ENCODE results near the gene ZIC4. TPM values are rescaled to one million over a fixed set of nuclear protein-coding genes. Genes with fewer than 3 reads are reported as not detected.

The ZIC4 gene
- total RNA-seq, 1 donor = not detected

DNA sequence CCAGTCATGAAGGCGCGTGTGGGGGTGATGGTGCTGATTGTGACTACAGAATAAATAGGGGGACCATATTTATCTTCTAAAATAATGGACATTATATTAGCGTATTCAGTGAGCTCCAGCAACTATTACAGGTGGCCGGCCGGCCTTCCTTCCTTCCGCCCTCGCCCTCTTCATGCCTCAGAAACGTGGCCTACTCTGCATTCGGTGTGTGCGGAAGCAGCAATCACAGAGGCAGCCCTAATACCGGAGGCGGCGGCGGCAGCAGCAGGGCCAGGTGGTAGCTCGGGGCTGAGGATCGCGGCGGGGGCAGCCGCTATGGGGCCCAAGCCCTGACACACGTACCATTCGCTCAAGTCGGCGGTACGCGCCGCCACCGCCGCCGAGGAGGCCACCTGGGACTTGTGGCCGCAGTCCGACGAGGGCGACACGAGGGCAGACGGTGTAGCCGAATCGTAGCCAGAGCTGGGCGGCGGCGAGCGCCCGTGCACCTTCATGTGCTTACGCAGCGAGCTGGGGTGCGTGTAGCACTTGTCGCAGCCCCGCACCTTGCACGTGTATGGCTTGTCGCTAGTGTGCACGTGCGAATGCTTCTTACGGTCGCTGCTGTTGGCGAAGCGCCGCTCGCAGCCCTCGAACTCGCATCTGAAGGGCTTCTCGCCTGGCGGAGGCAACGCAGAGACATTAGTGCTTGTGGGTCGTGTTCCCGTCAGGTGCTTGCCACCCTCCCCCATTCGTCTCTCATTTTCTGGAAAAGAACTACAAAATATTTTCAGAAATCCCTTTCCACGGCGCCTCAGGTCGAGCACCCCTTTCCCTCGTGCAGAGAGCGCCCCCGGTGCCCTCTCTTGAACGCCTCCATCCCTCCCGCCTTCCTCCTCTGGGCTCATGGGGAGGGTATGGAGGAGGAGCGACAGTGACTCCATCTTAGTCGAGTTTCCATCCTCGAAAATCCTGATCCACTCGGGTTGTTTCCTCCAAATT is 15.5 kb downstream of the ZIC4 start:
- TF ChIP-seq, protein P1, sequence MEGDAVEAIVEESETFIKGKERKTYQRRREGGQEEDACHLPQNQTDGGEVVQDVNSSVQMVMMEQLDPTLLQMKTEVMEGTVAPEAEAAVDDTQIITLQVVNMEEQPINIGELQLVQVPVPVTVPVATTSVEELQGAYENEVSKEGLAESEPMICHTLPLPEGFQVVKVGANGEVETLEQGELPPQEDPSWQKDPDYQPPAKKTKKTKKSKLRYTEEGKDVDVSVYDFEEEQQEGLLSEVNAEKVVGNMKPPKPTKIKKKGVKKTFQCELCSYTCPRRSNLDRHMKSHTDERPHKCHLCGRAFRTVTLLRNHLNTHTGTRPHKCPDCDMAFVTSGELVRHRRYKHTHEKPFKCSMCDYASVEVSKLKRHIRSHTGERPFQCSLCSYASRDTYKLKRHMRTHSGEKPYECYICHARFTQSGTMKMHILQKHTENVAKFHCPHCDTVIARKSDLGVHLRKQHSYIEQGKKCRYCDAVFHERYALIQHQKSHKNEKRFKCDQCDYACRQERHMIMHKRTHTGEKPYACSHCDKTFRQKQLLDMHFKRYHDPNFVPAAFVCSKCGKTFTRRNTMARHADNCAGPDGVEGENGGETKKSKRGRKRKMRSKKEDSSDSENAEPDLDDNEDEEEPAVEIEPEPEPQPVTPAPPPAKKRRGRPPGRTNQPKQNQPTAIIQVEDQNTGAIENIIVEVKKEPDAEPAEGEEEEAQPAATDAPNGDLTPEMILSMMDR (IDR thresholded peaks at IDR 0.05; ENCODE audit: insufficient read depth, low read depth, low read length) = no peak
- DNase-seq (ENCODE audit: low read depth) = no peak
- no peak overlapping the region for H3K4me3 ChIP-seq (ENCODE audit: low read depth, low read length)

DNA sequence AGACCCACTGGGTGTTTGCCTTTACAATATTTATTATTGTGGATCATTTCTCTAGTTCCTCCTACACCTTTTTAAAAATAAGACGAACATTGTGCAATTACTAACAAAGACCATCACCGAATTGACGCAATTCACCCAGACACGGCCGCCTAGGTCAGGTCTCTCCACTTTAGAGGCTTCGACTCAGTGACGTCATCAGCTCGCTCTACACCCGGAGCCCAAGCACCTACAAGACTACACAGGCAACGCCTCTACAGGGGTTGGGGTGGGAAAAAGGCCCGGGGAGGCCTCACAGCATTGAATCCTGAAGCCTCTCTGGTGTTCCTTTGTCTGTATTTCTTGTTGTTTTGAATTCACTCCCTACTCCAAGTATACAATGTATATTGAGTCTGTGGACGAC is 16.6 kb downstream of the ZIC4 start:
- DNase-seq (ENCODE audit: low read depth) = no peak
- TF ChIP-seq, protein P1 (IDR thresholded peaks at IDR 0.05; ENCODE audit: insufficient read depth, low read depth, low read length) = no peak
- H3K4me3 ChIP-seq (ENCODE audit: low read depth, low read length) = no peak overlapping the region

DNA sequence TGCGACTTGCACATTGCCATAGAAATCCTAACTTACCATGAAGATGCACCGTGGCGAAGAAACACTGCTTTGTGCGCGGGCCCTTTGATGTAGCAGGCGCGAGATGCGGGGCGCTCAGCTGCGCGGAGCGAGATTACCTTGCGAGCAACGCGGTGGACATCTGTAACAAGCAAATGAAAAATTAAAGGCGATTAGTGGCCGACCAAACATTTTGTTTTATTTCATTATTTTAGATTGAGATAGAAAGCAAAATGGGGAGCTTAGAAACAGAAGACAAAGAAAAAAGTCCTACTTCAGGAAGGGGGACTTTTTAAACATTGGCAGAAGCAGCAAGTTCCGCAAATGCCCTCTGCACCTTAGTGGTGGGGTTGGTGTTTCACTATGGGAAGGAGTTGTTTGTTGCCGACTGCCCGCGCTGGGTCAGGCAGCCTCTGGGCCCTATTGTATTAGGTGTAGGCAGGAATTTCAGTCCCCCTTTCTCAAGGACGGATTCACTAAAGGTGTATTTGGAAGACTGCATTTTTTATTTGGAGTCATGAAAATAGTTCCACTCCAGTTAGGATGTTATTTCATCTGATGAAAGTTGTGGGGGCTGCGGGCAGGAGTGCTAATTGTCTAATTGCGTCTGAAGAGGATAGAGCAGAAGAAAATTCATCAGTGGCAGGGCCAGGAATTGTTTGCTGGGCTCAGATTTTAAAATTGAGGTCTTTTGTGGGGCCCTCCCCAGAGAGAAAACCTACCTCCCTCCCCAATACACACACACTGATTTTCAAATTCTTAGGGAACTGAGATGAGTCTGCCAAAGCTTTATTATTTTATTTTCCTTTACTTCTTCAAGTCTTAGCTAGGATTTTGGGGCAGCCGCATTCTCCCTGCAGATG is 17.4 kb downstream of the ZIC4 start:
- TF ChIP-seq, protein P1 (IDR thresholded peaks at IDR 0.05; ENCODE audit: insufficient read depth, low read depth, low read length) = no peak
- H3K4me3 ChIP-seq (ENCODE audit: low read depth, low read length) = no peak overlapping the region
- no peak for DNase-seq (ENCODE audit: low read depth)

DNA sequence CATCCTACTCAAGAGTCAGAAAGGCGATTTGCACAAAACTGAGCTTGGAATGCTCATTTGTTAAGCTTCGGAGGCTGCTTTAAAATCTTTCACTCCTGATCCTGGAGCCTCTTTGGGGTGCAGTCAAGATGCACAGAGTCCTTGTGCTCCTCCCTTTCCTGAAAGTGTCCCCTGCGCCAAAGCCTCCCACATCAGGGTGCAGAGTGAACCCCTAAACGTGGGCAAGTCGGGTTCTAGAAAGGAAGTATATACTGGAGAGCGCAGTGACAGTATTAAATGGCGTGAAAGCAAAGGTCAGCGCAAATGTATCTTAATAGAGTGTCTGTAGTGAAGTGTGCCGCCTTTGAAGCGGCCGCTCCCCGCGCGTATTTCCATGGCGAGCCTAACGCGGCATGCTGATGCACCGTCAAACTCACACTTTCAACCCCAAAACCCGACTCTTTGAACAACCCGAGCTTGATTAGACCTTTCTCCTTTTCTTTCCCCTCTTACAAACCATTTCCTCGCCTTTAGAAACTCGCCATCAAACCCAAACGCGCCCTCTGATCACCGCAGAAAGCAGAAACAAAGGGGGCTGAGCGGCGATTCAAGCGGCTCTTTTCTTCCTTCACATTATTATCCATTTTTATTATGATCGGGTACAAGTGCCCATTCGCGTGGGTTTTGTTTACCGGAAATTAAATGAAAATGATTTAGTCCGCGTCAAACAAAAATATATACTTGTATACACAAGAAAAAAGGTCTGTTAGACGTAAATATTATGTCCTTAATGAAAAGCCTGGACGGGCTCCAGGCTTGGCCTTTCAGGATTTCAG is 18.3 kb downstream of the ZIC4 start:
- TF ChIP-seq, protein P1 (IDR thresholded peaks at IDR 0.05; ENCODE audit: insufficient read depth, low read depth, low read length) = no peak
- no peak overlapping the region for H3K4me3 ChIP-seq (ENCODE audit: low read depth, low read length)
- DNase-seq (ENCODE audit: low read depth) = no peak

- TF ChIP-seq, protein P1 (IDR thresholded peaks at IDR 0.05; ENCODE audit: insufficient read depth, low read depth, low read length) = no peak
- H3K4me3 ChIP-seq (ENCODE audit: low read depth, low read length) = no peak overlapping the region
- DNase-seq (ENCODE audit: low read depth) = no peak
Observed at GRCh38 chr3:147387291-147387884, 19.0 kb downstream of the ZIC4 start.
